Transverse colon (tissue), 3 donors: ENCODE results near the gene ATOH8.

Experiments
- POLR2A ChIP-seq: fragments of 450-650 bp; IDR thresholded peaks from one replicate; pipeline ENCODE4 v1.6.1; 2016; ENCODE audit warnings: antibody characterized with exemption, mild to moderate bottlenecking, moderate library complexity
- TF ChIP-seq, protein P1 (sequence below), 5 experiments: fragments of 200-600 bp in 3 of 5; fragments of 450-650 bp in 2 of 5; sonication (generic) in 3 of 5; IDR thresholded peaks; 1 replicate in 2 of 5; 2 replicates in 3 of 5; pipeline ENCODE4 v1.5.1; 2016 to 2017; ENCODE audit warnings: antibody characterized with exemption in 5 of 5, inconsistent platforms in 3 of 5, mild to moderate bottlenecking in 2 of 5, moderate library complexity in 1 of 5

DNA sequence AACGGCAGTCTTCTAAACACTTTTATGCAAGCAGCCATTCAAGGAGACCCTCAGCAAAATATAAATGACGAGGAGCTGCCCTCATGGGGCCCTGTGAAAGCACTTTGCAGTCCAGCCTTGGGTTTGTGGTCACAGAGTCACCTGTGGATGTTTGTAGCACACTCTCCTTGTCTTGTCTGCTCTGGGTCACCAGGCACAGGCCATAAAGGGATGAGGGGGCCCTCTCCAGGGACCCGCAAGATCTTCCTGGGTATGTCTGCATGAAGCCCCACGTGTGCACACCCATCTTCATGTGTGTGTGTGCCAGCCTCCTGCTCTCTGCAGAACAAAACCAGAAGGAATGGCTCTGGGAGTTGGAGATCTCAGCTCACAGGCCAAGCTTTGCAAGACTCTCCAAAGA lies 36.2 kb downstream of the ATOH8 start:
- TF ChIP-seq, protein P1, sequence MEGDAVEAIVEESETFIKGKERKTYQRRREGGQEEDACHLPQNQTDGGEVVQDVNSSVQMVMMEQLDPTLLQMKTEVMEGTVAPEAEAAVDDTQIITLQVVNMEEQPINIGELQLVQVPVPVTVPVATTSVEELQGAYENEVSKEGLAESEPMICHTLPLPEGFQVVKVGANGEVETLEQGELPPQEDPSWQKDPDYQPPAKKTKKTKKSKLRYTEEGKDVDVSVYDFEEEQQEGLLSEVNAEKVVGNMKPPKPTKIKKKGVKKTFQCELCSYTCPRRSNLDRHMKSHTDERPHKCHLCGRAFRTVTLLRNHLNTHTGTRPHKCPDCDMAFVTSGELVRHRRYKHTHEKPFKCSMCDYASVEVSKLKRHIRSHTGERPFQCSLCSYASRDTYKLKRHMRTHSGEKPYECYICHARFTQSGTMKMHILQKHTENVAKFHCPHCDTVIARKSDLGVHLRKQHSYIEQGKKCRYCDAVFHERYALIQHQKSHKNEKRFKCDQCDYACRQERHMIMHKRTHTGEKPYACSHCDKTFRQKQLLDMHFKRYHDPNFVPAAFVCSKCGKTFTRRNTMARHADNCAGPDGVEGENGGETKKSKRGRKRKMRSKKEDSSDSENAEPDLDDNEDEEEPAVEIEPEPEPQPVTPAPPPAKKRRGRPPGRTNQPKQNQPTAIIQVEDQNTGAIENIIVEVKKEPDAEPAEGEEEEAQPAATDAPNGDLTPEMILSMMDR (IDR thresholded peaks at IDR 0.05) = no peak
- TF ChIP-seq POLR2A = no peak
